ENCODE data around the gene HDAC4. TPM values are rescaled to one million over a fixed set of nuclear protein-coding genes. Genes with fewer than 3 reads are reported as not detected.

HDAC4 gene
- total and polyA plus RNA-seq, 9 of the 15 experiments (the other 6 are each of a cell fraction or from before 2014, with no cell fraction given): 0.11 to 20.2 (median 4.0) TPM

DNA sequence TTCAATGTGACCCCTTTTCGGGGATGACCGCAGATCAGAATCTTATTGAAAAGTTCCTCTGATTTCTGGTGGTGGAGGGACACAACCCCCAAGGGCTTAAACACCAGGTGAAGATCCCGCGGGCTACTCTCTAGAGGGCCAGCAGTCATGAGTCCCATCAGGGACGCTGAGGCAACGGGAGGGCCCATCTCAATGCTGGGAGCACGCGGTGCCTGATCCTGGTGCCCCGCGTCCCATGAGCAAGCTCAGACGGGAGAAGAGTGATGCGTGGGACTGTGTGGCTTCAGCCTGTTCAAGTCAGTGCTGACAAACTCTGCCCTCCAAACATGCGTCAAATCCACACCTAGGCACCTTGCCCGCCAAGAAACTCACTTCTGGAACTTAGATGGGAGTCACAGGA is 328.0 kb downstream of the HDAC4 start:
- intact Hi-C loops (cut with micrococcal nuclease): no loop called here
- H4K20me1 ChIP-seq (replicated peaks; ENCODE audit: control insufficient read depth, insufficient read depth, low read length): no peaks in the 10 kb centered on the region
- no peak overlapping the region for H3K9ac ChIP-seq (ENCODE audit: insufficient read depth in 1 of 2, low read depth in 2 of 2, low read length in 2 of 2)
- POLR2A ChIA-PET: no interaction called here
- no peaks in the 10 kb centered on the region for H3K79me2 ChIP-seq (ENCODE audit: control insufficient read depth, insufficient read depth, low read length)
- H3K9me1 ChIP-seq (ENCODE audit: control insufficient read depth, insufficient read depth, low read length): no peaks in the 10 kb centered on the region
- no peak overlapping the region for H3K4me3 ChIP-seq
- DNase-seq (ENCODE audit: extremely low read depth in 1 of 4, low spot score in 3 of 4) (no peak), ATAC-seq (no peak), FAIRE-seq (no peak)
- BruUV-seq (replicated peaks): no TSS peak
- no peaks in the 10 kb centered on the region for H3K27me3 ChIP-seq (ENCODE audit: control insufficient read depth in 2 of 2, insufficient read depth in 2 of 2, low read length in 2 of 2)
- no peaks in the 10 kb centered on the region for H3K36me3 ChIP-seq (ENCODE audit: control insufficient read depth, insufficient read depth, low read length)
- H3K27ac ChIP-seq (ENCODE audit: extremely low read depth, low read depth, low read length): no peak overlapping the region
- no peak overlapping the region for H2AFZ ChIP-seq (ENCODE audit: low read depth, low read length)
- 94% methylated on average over 9 of the region's 14 CpGs for WGBS (ENCODE audit: insufficient coverage, low coverage, missing lambda C conversion rate)
- H3K9me3 ChIP-seq (replicated peaks; ENCODE audit: control insufficient read depth, insufficient read depth, low read depth, low read length): no peaks in the 10 kb centered on the region
- no peaks in the 10 kb centered on the region for H3K4me1 ChIP-seq (replicated peaks in 1 of 2; ENCODE audit: control insufficient read depth in 2 of 2, insufficient read depth in 2 of 2, low read length in 2 of 2)
- in situ Hi-C loops (cut with MboI): no loop called here
- H3K4me2 ChIP-seq (ENCODE audit: insufficient read depth, low read length): no peak overlapping the region
- CTCF ChIA-PET (ENCODE audit: low intra/inter-chr PET ratio): no interaction called here
- TF ChIP-seq TCF3 (CRISPR knock-in tag; IDR thresholded peaks at IDR 0.05): no peak
- TF ChIP-seq, protein P1, sequence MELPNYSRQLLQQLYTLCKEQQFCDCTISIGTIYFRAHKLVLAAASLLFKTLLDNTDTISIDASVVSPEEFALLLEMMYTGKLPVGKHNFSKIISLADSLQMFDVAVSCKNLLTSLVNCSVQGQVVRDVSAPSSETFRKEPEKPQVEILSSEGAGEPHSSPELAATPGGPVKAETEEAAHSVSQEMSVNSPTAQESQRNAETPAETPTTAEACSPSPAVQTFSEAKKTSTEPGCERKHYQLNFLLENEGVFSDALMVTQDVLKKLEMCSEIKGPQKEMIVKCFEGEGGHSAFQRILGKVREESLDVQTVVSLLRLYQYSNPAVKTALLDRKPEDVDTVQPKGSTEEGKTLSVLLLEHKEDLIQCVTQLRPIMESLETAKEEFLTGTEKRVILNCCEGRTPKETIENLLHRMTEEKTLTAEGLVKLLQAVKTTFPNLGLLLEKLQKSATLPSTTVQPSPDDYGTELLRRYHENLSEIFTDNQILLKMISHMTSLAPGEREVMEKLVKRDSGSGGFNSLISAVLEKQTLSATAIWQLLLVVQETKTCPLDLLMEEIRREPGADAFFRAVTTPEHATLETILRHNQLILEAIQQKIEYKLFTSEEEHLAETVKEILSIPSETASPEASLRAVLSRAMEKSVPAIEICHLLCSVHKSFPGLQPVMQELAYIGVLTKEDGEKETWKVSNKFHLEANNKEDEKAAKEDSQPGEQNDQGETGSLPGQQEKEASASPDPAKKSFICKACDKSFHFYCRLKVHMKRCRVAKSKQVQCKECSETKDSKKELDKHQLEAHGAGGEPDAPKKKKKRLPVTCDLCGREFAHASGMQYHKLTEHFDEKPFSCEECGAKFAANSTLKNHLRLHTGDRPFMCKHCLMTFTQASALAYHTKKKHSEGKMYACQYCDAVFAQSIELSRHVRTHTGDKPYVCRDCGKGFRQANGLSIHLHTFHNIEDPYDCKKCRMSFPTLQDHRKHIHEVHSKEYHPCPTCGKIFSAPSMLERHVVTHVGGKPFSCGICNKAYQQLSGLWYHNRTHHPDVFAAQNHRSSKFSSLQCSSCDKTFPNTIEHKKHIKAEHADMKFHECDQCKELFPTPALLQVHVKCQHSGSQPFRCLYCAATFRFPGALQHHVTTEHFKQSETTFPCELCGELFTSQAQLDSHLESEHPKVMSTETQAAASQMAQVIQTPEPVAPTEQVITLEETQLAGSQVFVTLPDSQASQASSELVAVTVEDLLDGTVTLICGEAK (IDR thresholded peaks at IDR 0.05): no peak
- TF ChIP-seq, protein P1 (CRISPR knock-in tag; IDR thresholded peaks at IDR 0.05): no peak
- TF ChIP-seq, protein P2, sequence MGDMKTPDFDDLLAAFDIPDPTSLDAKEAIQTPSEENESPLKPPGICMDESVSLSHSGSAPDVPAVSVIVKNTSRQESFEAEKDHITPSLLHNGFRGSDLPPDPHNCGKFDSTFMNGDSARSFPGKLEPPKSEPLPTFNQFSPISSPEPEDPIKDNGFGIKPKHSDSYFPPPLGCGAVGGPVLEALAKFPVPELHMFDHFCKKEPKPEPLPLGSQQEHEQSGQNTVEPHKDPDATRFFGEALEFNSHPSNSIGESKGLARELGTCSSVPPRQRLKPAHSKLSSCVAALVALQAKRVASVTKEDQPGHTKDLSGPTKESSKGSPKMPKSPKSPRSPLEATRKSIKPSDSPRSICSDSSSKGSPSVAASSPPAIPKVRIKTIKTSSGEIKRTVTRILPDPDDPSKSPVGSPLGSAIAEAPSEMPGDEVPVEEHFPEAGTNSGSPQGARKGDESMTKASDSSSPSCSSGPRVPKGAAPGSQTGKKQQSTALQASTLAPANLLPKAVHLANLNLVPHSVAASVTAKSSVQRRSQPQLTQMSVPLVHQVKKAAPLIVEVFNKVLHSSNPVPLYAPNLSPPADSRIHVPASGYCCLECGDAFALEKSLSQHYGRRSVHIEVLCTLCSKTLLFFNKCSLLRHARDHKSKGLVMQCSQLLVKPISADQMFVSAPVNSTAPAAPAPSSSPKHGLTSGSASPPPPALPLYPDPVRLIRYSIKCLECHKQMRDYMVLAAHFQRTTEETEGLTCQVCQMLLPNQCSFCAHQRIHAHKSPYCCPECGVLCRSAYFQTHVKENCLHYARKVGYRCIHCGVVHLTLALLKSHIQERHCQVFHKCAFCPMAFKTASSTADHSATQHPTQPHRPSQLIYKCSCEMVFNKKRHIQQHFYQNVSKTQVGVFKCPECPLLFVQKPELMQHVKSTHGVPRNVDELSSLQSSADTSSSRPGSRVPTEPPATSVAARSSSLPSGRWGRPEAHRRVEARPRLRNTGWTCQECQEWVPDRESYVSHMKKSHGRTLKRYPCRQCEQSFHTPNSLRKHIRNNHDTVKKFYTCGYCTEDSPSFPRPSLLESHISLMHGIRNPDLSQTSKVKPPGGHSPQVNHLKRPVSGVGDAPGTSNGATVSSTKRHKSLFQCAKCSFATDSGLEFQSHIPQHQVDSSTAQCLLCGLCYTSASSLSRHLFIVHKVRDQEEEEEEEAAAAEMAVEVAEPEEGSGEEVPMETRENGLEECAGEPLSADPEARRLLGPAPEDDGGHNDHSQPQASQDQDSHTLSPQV (IDR thresholded peaks at IDR 0.05): no peak
- no peak for TF ChIP-seq NCOA1 (IDR thresholded peaks at IDR 0.05; ENCODE audit: low read depth)
- TF ChIP-seq, protein P3, sequence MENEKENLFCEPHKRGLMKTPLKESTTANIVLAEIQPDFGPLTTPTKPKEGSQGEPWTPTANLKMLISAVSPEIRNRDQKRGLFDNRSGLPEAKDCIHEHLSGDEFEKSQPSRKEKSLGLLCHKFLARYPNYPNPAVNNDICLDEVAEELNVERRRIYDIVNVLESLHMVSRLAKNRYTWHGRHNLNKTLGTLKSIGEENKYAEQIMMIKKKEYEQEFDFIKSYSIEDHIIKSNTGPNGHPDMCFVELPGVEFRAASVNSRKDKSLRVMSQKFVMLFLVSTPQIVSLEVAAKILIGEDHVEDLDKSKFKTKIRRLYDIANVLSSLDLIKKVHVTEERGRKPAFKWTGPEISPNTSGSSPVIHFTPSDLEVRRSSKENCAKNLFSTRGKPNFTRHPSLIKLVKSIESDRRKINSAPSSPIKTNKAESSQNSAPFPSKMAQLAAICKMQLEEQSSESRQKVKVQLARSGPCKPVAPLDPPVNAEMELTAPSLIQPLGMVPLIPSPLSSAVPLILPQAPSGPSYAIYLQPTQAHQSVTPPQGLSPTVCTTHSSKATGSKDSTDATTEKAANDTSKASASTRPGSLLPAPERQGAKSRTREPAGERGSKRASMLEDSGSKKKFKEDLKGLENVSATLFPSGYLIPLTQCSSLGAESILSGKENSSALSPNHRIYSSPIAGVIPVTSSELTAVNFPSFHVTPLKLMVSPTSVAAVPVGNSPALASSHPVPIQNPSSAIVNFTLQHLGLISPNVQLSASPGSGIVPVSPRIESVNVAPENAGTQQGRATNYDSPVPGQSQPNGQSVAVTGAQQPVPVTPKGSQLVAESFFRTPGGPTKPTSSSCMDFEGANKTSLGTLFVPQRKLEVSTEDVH (IDR thresholded peaks at IDR 0.05; ENCODE audit: low read depth, partially characterized antibody): no peak
- no peak for TF ChIP-seq CTBP1 (IDR thresholded peaks at IDR 0.05; ENCODE audit: borderline replicate concordance)
